Muscle of back (tissue), 13 donors: ENCODE data around the gene OR51B2. TPM values are rescaled to one million over a fixed set of nuclear protein-coding genes. Genes with fewer than 3 reads are reported as not detected.
"Not testable (repeated sequence)": the region's sequence is repeated elsewhere in the genome, so short reads cannot be mapped to it uniquely, and the experiment has no call there.

ENCODE experiments used
- DNase-seq, 3 donors: peaks; one replicate each; pipeline versions ENCODE4 v3.0.0 to v3.0.0-alpha.2; 2013
- long read RNA-seq, 9 donors: transcript quantifications; one replicate each; lab custom pipeline, GENCODE V29; 2026
- polyA plus RNA-seq, 10 donors: library from polyadenylated mRNA; unstranded; fragments of 120-200 nt; gene quantifications; one replicate each; pipeline ENCODE4 v1.2.1, GENCODE V29; 2013; ENCODE audit not compliant: insufficient read length in 10 of 10

OR51B2 gene, protein sequence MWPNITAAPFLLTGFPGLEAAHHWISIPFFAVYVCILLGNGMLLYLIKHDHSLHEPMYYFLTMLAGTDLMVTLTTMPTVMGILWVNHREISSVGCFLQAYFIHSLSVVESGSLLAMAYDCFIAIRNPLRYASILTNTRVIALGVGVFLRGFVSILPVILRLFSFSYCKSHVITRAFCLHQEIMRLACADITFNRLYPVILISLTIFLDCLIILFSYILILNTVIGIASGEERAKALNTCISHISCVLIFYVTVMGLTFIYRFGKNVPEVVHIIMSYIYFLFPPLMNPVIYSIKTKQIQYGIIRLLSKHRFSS
- polyA plus RNA-seq = not detected
- long read RNA-seq, donor 1 = 0 reads
- long read RNA-seq, donor 2 = 0 reads
- long read RNA-seq, donor 3 = 0 reads
- long read RNA-seq, donor 4 = 0 reads
- long read RNA-seq, donor 5 = 0 reads
- long read RNA-seq, donor 6 = 0 reads
- long read RNA-seq, donor 7 = 0 reads
- long read RNA-seq, donor 8 = 0 reads
- long read RNA-seq, donor 9 = 0 reads

GRCh38 chr11:5324197-5324596 lies at the start of gene OR51B2:
TSS of gene OR51B2 (minus strand) at chr11:5324297. CDS start at chr11:5324297, 0 bp downstream.
- DNase-seq = no peak

- DNase-seq = peak in 1 of 3 donors; percentile 9
Observed at GRCh38 chr11:5369789-5370188, 45.7 kb upstream of the OR51B2 start.

DNA sequence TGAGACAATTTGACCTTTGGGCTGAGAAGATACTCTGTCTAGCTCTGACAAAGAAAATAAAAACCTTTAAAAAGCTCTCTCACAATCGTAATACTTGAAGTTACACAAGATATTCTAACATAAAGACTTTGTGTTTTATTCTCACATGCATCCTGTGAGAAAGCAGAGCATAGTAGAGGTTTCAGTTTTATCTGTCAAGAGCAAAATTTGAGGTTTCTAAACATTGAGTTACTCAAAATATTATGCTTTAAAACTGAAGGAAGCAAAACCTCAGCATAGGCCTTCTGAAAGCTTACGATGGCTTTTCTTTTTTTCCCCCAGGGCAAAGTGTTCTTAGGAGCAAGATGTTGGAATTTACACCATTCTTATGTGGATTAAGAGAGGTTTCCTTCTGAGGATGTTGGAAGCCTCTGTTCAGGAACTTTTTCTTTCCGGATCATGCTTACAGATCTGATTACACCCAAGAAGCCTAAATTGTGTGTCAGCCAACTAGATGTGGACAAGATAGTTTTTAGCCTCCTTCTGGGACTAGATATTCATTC lies 44.5 kb upstream of the OR51B2 start:
- no peak for DNase-seq

GRCh38 chr11:5367448-5368074 lies 43.5 kb upstream of the OR51B2 start:
- peak in 1 of 3 donors; percentile 52 for DNase-seq

DNA sequence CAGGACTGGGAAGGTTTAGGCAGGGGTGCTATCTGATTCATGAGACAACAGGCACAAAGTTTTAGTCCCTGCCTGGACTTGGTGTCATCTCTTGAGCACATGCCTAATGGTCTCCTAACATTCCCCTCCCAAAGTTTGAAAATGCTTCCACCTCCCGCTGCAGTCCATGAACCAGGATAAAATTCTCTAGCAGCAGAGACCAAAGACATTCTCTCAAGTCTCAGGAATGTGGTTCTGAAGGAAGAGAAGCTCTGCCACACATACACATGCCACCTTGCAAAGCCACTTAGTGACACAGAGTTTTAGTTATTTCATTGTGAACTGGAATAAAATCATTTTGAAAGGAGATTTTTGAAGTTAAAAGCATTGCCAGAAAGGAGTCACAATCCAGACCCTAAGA lies 42.8 kb upstream of the OR51B2 start:
- DNase-seq = no peak

GRCh38 chr11:5366365-5366764 lies 42.3 kb upstream of the OR51B2 start:
- DNase-seq = not testable (repeated sequence)

DNA sequence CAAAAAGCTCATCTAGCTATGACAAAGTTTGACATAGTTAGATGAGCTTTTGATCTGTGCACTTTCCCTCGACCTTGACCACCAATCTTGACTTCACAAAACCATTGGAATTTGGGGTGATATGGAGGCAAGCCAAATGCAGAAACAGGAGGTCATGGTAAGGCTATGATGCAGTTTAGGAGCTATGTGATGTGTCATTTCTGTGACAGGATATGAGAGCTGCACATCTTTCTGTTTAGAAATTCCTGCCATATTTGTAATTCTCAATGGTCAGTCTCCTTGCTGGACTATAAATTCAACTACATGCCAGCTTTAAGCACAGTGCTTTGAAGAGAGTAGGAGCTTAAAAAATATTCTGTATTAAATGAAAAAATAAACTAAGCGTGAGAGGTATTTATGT lies 40.1 kb upstream of the OR51B2 start:
- DNase-seq = peak in 1 of 3 donors; percentile 66

DNA sequence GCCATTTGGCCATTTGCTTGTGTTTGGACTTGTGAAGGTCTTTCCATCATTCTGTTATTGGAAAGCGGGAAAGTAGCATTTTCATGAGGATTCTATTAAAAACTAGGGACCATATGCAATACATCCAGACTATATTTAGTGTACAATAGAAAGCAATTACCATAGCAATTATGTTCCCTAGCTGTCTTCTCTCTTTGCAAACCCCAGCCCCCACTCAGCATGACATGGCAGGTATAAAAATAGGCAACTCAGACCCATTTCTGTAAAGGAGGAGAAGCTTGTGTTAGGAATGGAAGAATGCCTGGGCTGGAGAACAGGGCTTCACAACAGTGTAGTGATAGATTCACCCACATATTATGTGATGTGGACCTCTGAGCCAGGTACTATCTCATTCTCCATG lies 39.6 kb upstream of the OR51B2 start:
- no peak for DNase-seq

DNA sequence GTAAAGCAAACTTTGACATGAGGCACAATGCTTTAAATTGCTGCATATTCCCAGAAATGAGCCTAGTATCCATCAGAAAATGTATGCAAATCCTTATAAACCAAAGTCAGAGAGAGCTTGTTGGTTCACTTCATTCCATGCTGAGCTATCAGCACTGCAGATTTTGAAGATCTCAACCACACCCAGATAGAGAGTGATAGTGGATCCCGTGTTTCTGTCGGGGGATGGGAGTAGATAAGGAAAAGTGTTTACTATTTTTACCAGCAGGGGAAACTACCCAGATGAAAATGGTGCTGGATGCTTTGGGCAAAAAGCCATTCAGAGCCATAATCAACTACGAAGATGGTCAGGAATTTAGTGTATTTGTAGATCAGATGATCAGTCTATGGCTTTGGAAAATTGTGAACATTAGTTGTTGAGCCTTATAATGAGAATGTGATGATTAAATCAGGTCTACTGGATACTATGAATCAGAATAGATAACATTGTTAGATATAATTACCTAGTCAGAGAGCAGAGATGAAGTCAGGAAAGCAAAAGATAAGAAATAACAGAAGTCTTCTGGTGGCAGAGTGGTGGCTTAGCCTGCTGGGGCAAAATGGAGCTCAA lies 38.0 kb upstream of the OR51B2 start:
- no peak for DNase-seq

DNA sequence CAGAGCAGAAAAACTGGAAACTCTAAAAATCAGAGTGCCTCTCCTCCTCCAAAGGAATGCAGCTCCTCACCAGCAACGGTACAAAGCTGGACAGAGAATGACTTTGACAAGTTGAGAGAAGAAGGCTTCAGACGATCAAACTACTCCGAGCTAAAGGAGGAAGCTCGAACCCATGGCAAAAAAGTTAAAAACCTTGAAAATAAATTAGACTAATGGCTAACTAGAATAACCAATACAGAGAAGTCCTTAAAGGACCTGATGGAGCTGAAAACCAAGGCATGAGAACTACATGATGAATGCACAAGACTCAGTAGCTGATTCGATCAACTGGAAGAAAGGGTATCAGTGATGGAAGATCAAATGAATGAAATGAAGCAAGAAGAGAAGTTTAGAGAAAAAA lies 31.9 kb upstream of the OR51B2 start:
- DNase-seq = not testable (repeated sequence)

- no peak for DNase-seq
Observed at GRCh38 chr11:5351208-5351607, 27.1 kb upstream of the OR51B2 start, which contains the start of gene OR51B6. TSS of gene OR51B6 (plus strand) at chr11:5351508. CDS start at chr11:5351508, 0 bp downstream.

DNA sequence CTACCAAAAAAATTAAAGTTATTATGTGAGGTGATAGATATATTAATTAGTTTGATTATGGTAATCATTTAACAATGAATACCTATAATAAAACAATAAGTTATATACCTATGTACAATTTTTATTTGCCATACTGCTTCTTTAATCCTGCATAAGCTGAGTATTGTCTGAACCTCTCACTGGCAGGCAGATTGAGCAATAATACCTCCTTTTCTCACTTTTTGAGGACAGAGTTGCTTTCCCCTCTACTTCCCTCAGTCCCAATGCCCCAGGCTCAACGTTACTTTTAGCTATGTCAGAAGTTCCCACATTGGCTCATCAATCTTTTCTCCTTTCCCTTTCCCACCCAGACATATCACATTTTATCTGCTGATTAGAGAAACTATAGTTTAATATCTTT lies 25.5 kb upstream of the OR51B2 start:
- no peak for DNase-seq

GRCh38 chr11:5348551-5349194 lies 24.6 kb upstream of the OR51B2 start:
- DNase-seq = no peak

- no peak for DNase-seq
Observed at GRCh38 chr11:5345831-5346230, 21.7 kb upstream of the OR51B2 start.

DNA sequence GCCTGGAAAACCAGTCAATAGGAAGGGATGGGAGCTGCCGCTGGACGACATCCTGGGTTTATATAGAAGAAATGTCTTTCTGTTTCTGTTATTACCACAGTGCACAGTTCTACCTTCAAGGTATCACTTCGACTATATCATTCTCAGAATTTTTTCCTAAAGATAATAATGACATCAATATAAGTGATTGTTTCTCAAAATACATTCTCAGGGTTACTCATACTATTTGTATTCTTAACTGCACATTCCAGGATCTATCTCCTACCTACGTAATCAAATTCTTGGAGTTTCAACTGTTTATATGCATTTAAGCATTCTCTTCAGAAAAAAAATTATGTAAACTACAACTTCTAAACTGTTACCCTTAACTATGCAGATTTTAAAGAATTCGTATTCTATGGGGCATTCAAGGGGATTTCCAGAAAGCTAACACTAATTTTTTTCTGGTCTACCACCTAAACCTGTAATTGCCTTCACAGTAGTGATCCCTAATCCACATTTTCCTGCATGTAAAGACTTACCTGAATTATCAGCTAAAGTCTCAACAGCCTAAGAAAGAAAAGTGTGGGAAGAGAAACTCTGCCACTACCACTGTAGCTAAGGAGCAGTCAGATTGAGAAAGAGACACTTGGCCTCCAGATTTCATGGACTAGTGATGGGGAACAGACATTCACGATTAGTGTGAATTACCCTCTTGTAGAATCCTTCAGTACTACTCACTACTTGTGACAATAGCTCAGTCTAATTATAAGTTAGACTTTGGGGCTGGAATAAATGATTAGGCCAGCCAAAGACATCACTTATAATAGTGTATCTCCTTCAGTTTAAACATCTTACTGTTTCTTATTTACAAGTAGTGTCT lies 19.6 kb upstream of the OR51B2 start, which contains the start of gene OR51B5:
Gene OR51B5, minus strand, starts transcription at position 51 of the 862 bp plus-strand sequence. Its CDS starts 0 bp downstream, at position 51.
- DNase-seq = no peak

- no peak for DNase-seq
Observed at GRCh38 chr11:5339771-5340322, 15.8 kb upstream of the OR51B2 start.

- DNase-seq = not testable (repeated sequence)
Observed at GRCh38 chr11:5337253-5337652, 13.2 kb upstream of the OR51B2 start.

GRCh38 chr11:5336331-5336730 lies 12.2 kb upstream of the OR51B2 start:
- no peak for DNase-seq

- no peak for DNase-seq
Observed at GRCh38 chr11:5335170-5335569, 11.1 kb upstream of the OR51B2 start.

DNA sequence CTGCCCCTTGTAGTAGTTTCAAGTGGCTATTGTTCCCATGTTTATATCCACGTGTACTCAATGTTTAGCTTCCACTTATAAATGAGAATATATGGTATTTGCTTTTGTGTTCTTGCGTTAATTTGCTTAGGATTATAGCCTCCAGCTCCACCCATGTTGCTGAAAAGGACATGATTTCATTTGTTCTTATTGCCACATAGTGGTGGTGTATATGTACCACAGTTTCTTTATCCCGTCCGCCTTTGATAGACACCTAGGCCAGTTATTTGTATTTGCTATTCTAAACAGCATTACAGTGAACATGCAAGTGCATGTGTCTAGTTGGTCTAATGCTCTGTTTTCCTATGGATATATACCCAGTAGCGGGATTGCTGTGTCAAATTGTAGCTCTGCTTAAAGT lies 6.8 kb downstream of the OR51B2 start:
- DNase-seq = no peak
